Heart right ventricle (tissue), 16 donors: Measurements from ENCODE around the gene PARD6A. TPM values are rescaled to one million over a fixed set of nuclear protein-coding genes. Genes with fewer than 3 reads are reported as not detected.

Experiments
- ATAC-seq, 8 donors: fragments of 200-7000 bp; cut with Tn5 transposase; one replicate each; pipeline ENCODE4 v1.9.1; 2020; ENCODE audit warnings: mild to moderate bottlenecking in 8 of 8, moderate library complexity in 8 of 8, moderate number of reproducible peaks in 1 of 8
- DNase-seq, 2 donors: peaks; one replicate each; pipeline ENCODE4 v3.0.0-alpha.2; 2020
- H3K27ac ChIP-seq, 10 donors: fragments of 200-600 bp; sonication (generic) in 2 of 10; one replicate each; pipeline versions ENCODE4 v1.5.0 to v1.8.0; 2020 to 2022; ENCODE audit warnings: mild to moderate bottlenecking in 3 of 10
- H3K27me3 ChIP-seq, 7 donors: fragments of 200-600 bp; one replicate each; pipeline ENCODE4 v1.8.0; 2021 to 2022; ENCODE audit warnings: mild to moderate bottlenecking in 2 of 7
- H3K36me3 ChIP-seq, 9 donors: fragments of 200-600 bp; sonication (generic) in 1 of 9; one replicate each; pipeline versions ENCODE4 v1.5.0 to v1.8.0; 2020 to 2022; ENCODE audit warnings: mild to moderate bottlenecking in 2 of 9
- H3K4me1 ChIP-seq, 9 donors: fragments of 200-600 bp; sonication (generic) in 1 of 9; one replicate each; pipeline versions ENCODE4 v1.5.0 to v1.8.0; 2020 to 2022; ENCODE audit warnings: mild to moderate bottlenecking in 4 of 9
- H3K4me3 ChIP-seq, 10 donors: fragments of 200-600 bp; sonication (generic) in 2 of 10; one replicate each; pipeline versions ENCODE4 v1.5.0 to v1.8.0; 2020 to 2022; ENCODE audit warnings: mild to moderate bottlenecking in 7 of 10, moderate library complexity in 2 of 10
- H3K9me3 ChIP-seq, 11 donors: fragments of 200-600 bp in 10 of 11; sonication (generic) in 2 of 11; one replicate each; pipeline versions ENCODE4 v1.5.0 to v1.8.0; 2013 to 2022; ENCODE audit warnings: mild to moderate bottlenecking in 2 of 11, control low read depth in 1 of 11, moderate library complexity in 1 of 11
- WGBS, 2 donors: extraction: QIAGEN DNeasy Blood & Tissue Kit; methylation state at CpG; one replicate each; pipeline ENCODE4 v1.1.7; 2013; ENCODE audit warnings: inconsistent platforms in 1 of 2; 5-methylcytosine and 5-hydroxymethylcytosine counted together
- intact Hi-C, 10 donors: fragments of 100-400 bp; cut with DNase I; formaldehyde crosslinking; loops; one replicate each; pipeline versions ENCODE4 v1.11.1 to v1.14.2; 2022
- polyA plus RNA-seq, 2 donors: library from polyadenylated mRNA; stranded (reverse); fragments of 200-250 nt; gene quantifications; one replicate each; pipeline ENCODE4 v1.2.3, GENCODE V29; 2013
- total RNA-seq, 10 donors: library from RNA; stranded (reverse); fragmentation: NEBNext Ultra II Directional in 3 of 10; extraction: Animal tissue kit (Norgen Biotek cat#: 25700) in 3 of 10; gene quantifications; one replicate each; pipeline versions ENCODE4 v1.2.1 to v1.2.4, GENCODE V29; 2021 to 2023
- TF ChIP-seq, protein P1 (sequence below), 9 donors: fragments of 200-600 bp; sonication (generic) in 2 of 9; IDR thresholded peaks; one replicate each; pipeline versions ENCODE4 v1.5.0 to v1.8.0; 2021 to 2022; ENCODE audit warnings: antibody characterized with exemption in 9 of 9, mild to moderate bottlenecking in 5 of 9, moderate library complexity in 1 of 9
- donor health status: Arrhythmogenic right ventricular cardiomyopathy.
- donor health status: ischemic (EF 13 %, LVEDD 7.1; RV severe dilation, severe dysfunction).
- donor health status: healthy with polysubstance abuse.
- donor health status: DM: no; HTN: yes; CAD: no.
- donor health status: DM: no; HTN: no; CAD: no.
- donor health status: ischemic (EF 25% LVEDD 6.9; RV normal size, moderate dysfunction).
- donor health status: ischemic (EF 25% LVEDD 5.7; RV mildly dilated, moderate dysfunction).
- donor health status: healthy.
- donor health status: DM: yes; HTN: yes; CAD: no.
- donor health status: Ischemic cardiomyopathy.
- donor health status: ischemic (EF 35%, LVEDD 5.7; RV mildly dilated, moderate dysfunction).
- donor health status: nonischemic (EF 11% LVEDD 7.7; RV severe dilation, severe dysfunction).
- donor health status: DM: yes; HTN: yes; CAD: no.
- donor health status: PGD.
- donor health status: ischemic (EF 29% LVEDD 5.4; RV normal size, mild dysfunction).
- donor health status: nonischemic (EF 23%, LVEDD 6.1; RV moderate dilation, normal function).

PARD6A gene
- total and polyA plus RNA-seq, 12 donors = 1.7 to 5.9 (median 2.4) TPM

DNA sequence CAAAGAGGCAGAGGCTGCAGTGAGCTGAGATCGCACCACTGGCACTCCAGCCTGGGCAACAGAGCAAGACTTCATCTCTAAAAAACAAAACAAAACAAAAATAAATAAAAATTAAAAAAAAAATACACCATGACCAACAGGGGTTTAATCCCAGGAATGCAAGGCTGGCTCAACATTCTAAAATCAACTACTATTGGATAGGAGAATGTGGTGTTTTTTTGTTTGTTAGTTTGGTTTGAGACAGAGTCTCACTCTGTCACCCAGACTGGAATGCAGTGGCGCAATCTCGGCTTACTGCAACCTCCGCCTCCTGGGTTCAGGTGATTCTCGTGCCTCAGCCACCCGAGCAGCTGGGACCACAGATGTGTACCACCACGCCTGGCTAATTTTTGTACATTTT lies 38.5 kb downstream of the PARD6A start:
- DNase-seq (no peak), ATAC-seq (no peak)
- intact Hi-C loops = no loop called here
- H3K4me1 ChIP-seq = peaks cover 0 to 14% (median 7%) of the 10 kb centered on the region in 9 donors
- TF ChIP-seq, protein P1, sequence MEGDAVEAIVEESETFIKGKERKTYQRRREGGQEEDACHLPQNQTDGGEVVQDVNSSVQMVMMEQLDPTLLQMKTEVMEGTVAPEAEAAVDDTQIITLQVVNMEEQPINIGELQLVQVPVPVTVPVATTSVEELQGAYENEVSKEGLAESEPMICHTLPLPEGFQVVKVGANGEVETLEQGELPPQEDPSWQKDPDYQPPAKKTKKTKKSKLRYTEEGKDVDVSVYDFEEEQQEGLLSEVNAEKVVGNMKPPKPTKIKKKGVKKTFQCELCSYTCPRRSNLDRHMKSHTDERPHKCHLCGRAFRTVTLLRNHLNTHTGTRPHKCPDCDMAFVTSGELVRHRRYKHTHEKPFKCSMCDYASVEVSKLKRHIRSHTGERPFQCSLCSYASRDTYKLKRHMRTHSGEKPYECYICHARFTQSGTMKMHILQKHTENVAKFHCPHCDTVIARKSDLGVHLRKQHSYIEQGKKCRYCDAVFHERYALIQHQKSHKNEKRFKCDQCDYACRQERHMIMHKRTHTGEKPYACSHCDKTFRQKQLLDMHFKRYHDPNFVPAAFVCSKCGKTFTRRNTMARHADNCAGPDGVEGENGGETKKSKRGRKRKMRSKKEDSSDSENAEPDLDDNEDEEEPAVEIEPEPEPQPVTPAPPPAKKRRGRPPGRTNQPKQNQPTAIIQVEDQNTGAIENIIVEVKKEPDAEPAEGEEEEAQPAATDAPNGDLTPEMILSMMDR (IDR thresholded peaks at IDR 0.05) = no peak
- no peak overlapping the region for H3K4me3 ChIP-seq
- H3K27me3 ChIP-seq = no peaks in the 10 kb centered on the region
- no peak overlapping the region for H3K27ac ChIP-seq
- WGBS, 2 donors = 99% methylated on average over 7 of the region's 7 CpGs
- peaks cover 0 to 11% (median 0%) of the 10 kb centered on the region in 11 donors for H3K9me3 ChIP-seq
- H3K36me3 ChIP-seq = peaks cover 0 to 26% (median 0%) of the 10 kb centered on the region in 9 donors

DNA sequence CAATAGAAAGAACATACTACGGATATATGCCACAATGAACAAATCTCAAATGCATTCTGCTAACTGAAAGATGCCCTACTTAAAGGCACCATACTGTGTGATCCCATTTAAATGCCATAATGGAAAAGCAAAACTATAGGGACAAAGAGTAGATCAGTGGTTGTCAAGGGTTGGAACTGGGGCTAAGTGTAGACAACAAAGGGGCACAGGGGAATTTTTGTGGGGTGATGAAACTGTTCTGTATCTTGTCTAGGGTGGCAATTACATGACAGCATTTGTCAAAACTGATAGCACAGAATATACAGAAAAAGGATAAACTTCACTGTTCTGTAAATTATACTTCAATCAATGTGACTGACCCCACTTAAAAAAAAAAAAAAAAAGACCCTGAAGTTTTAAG lies 40.7 kb downstream of the PARD6A start:
- H3K27ac ChIP-seq = no peak overlapping the region
- H3K4me3 ChIP-seq = no peak overlapping the region
- ATAC-seq (no peak), DNase-seq (no peak)
- intact Hi-C loops = no loop called here
- no peaks in the 10 kb centered on the region for H3K27me3 ChIP-seq
- peaks cover 0 to 29% (median 0%) of the 10 kb centered on the region in 9 donors for H3K36me3 ChIP-seq
- peaks cover 0 to 20% (median 11%) of the 10 kb centered on the region in 9 donors for H3K4me1 ChIP-seq
- 94 to 96% methylated on average over 1 of the region's 1 CpG for WGBS, 2 donors
- TF ChIP-seq, protein P1 (IDR thresholded peaks at IDR 0.05) = no peak
- peaks cover 0 to 11% (median 0%) of the 10 kb centered on the region in 11 donors for H3K9me3 ChIP-seq

DNA sequence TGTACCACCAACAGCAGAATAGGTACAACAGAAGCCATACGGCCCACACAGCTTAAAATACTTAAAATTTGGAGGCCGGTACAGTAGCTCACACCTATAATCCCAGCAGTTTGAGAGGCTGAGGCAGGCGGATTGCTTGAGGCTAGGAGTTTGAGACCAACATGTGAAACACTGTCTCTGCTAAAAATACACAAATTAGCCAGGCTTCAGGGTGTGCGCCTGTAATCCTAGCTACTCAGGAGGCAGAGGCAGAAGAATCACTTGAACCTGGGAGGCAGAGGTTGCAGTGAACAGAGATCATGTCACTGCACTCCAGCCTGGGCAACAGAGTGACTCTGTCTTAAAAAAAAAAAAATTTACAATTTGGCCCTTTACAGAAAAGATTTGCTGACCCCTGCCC lies 41.4 kb downstream of the PARD6A start:
- Histone ChIP-seq H3K9me3 (peaks cover 0 to 11% (median 0%) of the 10 kb centered on the region in 11 donors), H3K27me3 (no peaks in the 10 kb centered on the region), H3K36me3 (peaks cover 0 to 26% (median 0%) of the 10 kb centered on the region in 9 donors), H3K4me3 (no peak overlapping the region), H3K4me1 (peaks cover 0 to 20% (median 11%) of the 10 kb centered on the region in 9 donors), H3K27ac (no peak overlapping the region)
- 94 to 96% methylated on average over 4 of the region's 4 CpGs for WGBS, 2 donors
- ATAC-seq (no peak), DNase-seq (no peak)
- intact Hi-C loops = no loop called here
- TF ChIP-seq, protein P1 (IDR thresholded peaks at IDR 0.05) = no peak

DNA sequence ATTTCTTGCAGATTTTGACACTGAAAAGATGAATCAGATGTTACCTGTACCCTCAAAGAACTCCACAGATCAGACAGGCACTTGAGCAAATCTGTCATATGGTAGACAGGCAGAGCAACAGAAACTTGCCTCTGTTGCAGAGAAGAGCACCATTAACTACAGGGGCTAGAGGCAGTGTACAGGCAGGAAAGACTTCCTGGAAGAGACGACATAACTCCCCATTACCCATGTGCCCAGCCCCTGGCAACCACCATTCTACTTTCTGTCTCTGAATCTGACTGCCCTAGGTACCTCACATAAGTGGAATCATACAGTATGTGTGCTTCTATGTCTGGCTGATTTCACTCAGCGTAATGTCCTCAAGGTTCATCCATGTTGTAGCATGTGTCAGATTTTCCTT lies 42.9 kb downstream of the PARD6A start:
- H3K27ac ChIP-seq = peak overlapping the region in 4 of 10 donors; percentile 16 to 34 (median 30)

More for the DNA sequence above, 42.9 kb downstream of the PARD6A start:
- Histone ChIP-seq H3K9me3 (peaks cover 0 to 11% (median 0%) of the 10 kb centered on the region in 11 donors), H3K36me3 (peaks cover 0 to 14% (median 0%) of the 10 kb centered on the region in 9 donors), H3K4me1 (peaks cover 0 to 25% (median 11%) of the 10 kb centered on the region in 9 donors), H3K27me3 (no peaks in the 10 kb centered on the region), H3K4me3 (no peak overlapping the region)
- no peak for DNase-seq
- TF ChIP-seq, protein P1 (IDR thresholded peaks at IDR 0.05) = no peak
- 66 to 82% methylated on average over 2 of the region's 2 CpGs for WGBS, 2 donors
- intact Hi-C loops = no loop called here
- ATAC-seq = no peak
